C4-2B (cell line): ENCODE data around the gene DCK.
"Not testable (repeated sequence)": the region's sequence is repeated elsewhere in the genome, so short reads cannot be mapped to it uniquely, and the experiment has no call there.

Source experiments
- H3K27ac ChIP-seq: fragments of 450-650 bp; 2 replicates; pipeline ENCODE4 v1.5.1; 2017
- CTCF ChIP-seq: fragments of 450-650 bp; conservative IDR thresholded peaks from 2 replicates; pipeline ENCODE4 v1.5.1; 2017; ENCODE audit warnings: mild to moderate bottlenecking
- ZFX ChIP-seq: fragments of 450-650 bp; IDR thresholded peaks from 2 replicates; pipeline ENCODE4 v1.6.1; 2017

The DCK gene

GRCh38 chr4:71050809-71051208, 57.4 kb downstream of the DCK start:
- H3K27ac ChIP-seq = no peak overlapping the region
- TF ChIP-seq ZFX (no peak), CTCF (peak; percentile 46)

GRCh38 chr4:71052034-71052433, 58.6 kb downstream of the DCK start:
- no peak overlapping the region for H3K27ac ChIP-seq
- TF ChIP-seq CTCF (no peak), ZFX (no peak)

- no peak overlapping the region for H3K27ac ChIP-seq
- no peak for TF ChIP-seq ZFX
- no peak for TF ChIP-seq CTCF
Observed at GRCh38 chr4:71052716-71053115, 59.3 kb downstream of the DCK start.

GRCh38 chr4:71053613-71054012, 60.2 kb downstream of the DCK start:
- not testable (repeated sequence) for H3K27ac ChIP-seq

- H3K27ac ChIP-seq = not testable (repeated sequence)
Observed at GRCh38 chr4:71059573-71059972, 66.1 kb downstream of the DCK start.

GRCh38 chr4:71062436-71062835, 69.0 kb downstream of the DCK start:
- no peak for TF ChIP-seq ZFX
- TF ChIP-seq CTCF = no peak
- no peak overlapping the region for H3K27ac ChIP-seq

GRCh38 chr4:71063711-71064110, 70.3 kb downstream of the DCK start:
- H3K27ac ChIP-seq = no peak overlapping the region
- no peak for TF ChIP-seq ZFX
- no peak for TF ChIP-seq CTCF

GRCh38 chr4:71064521-71064920, 71.1 kb downstream of the DCK start:
- peak overlapping the region; percentile 56; the same call in 1 of the 2 replicates for H3K27ac ChIP-seq
- TF ChIP-seq CTCF (no peak), ZFX (no peak)
